Memory B cell (primary cell): Measurements from ENCODE around the gene FAM83E.

Source experiments
- ATAC-seq: fragments of 150-1000 bp; cut with Tn5 transposase; 2 replicates; pipeline ENCODE4 v1.10.0; 2021; ENCODE audit warnings: low read depth, mild to moderate bottlenecking, moderate library complexity
- DNase-seq, 2 donors: peaks; one replicate each; pipeline ENCODE4 v3.0.0; 2022; ENCODE audit warnings: low spot score in 2 of 2
- H3K27ac Mint-ChIP-seq: one replicate; pipeline ENCODE4 v1.8.0; 2022; ENCODE audit warnings: mild to moderate bottlenecking, moderate library complexity, mixed read lengths
- H3K27me3 Mint-ChIP-seq: one replicate; pipeline ENCODE4 v1.8.0; 2022; ENCODE audit warnings: mixed read lengths
- H3K36me3 Mint-ChIP-seq: one replicate; pipeline ENCODE4 v1.8.0; 2022; ENCODE audit warnings: mild to moderate bottlenecking, mixed read lengths
- H3K4me1 Mint-ChIP-seq: one replicate; pipeline ENCODE4 v1.8.0; 2022; ENCODE audit warnings: mixed read lengths
- H3K4me3 Mint-ChIP-seq: one replicate; pipeline ENCODE4 v1.8.0; 2022; ENCODE audit warnings: mild to moderate bottlenecking, moderate library complexity, mixed read lengths
- H3K9me3 Mint-ChIP-seq: one replicate; pipeline ENCODE4 v1.8.0; 2022; ENCODE audit warnings: mixed read lengths

The FAM83E gene

DNA sequence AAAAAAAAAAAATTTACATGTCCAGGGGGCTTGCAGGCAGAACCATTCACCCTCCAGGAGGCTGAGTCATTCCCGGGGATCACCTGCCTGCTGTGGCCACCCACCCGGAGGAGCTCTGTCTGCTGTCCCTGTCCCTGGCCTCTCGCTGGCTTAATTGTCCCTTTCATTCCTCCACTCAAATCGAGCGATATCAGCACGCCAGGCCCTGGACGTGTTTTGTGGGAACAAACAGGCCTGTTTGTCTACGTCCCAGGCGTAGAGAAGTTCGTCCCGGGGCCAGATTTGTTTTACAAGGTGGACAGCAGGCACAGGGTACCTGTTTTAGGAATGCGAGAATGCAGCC lies 41.7 kb downstream of the FAM83E start:
- Mint-ChIP-seq H3K36me3 (no peaks in the 10 kb centered on the region), H3K27ac (no peak overlapping the region), H3K9me3 (no peaks in the 10 kb centered on the region), H3K27me3 (peaks cover 3% of the 10 kb centered on the region), H3K4me3 (no peak overlapping the region), H3K4me1 (no peaks in the 10 kb centered on the region)
- no peak for ATAC-seq
- no peak for DNase-seq

- H3K4me1 Mint-ChIP-seq: peaks cover 3% of the 10 kb centered on the region
- no peak for ATAC-seq
- no peaks in the 10 kb centered on the region for H3K36me3 Mint-ChIP-seq
- no peak overlapping the region for H3K4me3 Mint-ChIP-seq
- H3K9me3 Mint-ChIP-seq: no peaks in the 10 kb centered on the region
- DNase-seq: no peak
- H3K27me3 Mint-ChIP-seq: peaks cover 9% of the 10 kb centered on the region
- no peak overlapping the region for H3K27ac Mint-ChIP-seq
Measured at GRCh38 chr19:48571378-48572162, 43.3 kb downstream of the FAM83E start.

DNA sequence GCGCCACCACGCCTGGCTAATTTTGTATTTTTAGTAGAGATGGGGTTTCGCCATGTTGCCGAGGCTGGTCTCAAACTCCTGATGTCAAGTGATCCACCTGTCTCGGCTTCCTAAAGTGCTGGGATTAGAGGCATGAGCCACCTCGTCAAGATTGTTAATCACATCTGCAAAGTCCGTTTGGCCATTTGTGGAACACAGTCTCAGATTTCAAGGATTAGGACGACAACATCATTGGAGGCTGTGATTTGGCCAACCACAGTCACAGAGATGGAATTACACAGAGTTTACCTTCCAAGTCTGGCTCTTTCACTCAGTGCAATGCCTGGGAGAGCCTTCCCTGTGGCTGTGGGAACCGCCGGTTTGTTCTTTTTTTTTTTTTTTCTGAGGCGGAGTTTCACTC lies 45.1 kb downstream of the FAM83E start:
- peaks cover 9% of the 10 kb centered on the region for H3K27me3 Mint-ChIP-seq
- peaks cover 3% of the 10 kb centered on the region for H3K4me1 Mint-ChIP-seq
- H3K9me3 Mint-ChIP-seq: no peaks in the 10 kb centered on the region
- H3K4me3 Mint-ChIP-seq: no peak overlapping the region
- H3K36me3 Mint-ChIP-seq: no peaks in the 10 kb centered on the region
- ATAC-seq (no peak), DNase-seq (no peak)
- no peak overlapping the region for H3K27ac Mint-ChIP-seq

DNA sequence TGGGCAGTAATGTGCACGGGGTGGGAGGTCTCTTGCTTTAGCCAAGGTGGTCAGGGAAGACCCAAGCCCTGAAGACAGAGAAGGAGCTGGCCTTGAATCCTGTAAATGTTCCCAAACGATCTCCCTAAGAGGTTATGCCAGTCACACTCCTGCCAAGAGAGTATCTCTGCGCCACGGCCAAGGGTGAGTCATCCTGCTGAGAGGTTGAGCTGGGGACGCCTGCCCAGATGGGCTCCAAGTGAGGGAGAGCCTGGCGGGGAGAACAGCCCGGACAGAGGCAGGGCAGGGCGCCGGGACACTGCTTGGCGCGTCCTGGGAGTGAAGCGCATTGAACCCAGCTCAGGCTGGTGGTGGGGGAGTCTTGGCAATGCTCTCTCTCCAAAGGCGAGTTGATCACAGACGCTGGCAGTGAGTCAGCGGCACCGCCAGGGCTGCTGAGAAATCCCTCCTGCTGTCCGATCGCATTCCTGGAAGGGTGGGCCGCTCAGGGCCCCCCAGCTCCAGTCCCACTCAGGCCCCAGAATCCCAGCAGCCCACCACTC lies 46.5 kb downstream of the FAM83E start:
- Mint-ChIP-seq H3K9me3 (no peaks in the 10 kb centered on the region), H3K4me3 (no peak overlapping the region), H3K36me3 (no peaks in the 10 kb centered on the region), H3K27me3 (peaks cover 9% of the 10 kb centered on the region), H3K4me1 (peaks cover 5% of the 10 kb centered on the region), H3K27ac (no peak overlapping the region)
- no peak for ATAC-seq
- no peak for DNase-seq

GRCh38 chr19:48565090-48565489 lies 49.8 kb downstream of the FAM83E start:
- no peaks in the 10 kb centered on the region for H3K36me3 Mint-ChIP-seq
- H3K27ac Mint-ChIP-seq: no peak overlapping the region
- H3K9me3 Mint-ChIP-seq: no peaks in the 10 kb centered on the region
- H3K4me1 Mint-ChIP-seq: peaks cover 5% of the 10 kb centered on the region
- DNase-seq (no peak), ATAC-seq (no peak)
- peaks cover 13% of the 10 kb centered on the region for H3K27me3 Mint-ChIP-seq
- no peak overlapping the region for H3K4me3 Mint-ChIP-seq
